Trophoblast cell (in vitro differentiated cells and primary cell): ENCODE results near the gene APPL2. TPM values are rescaled to one million over a fixed set of nuclear protein-coding genes. Genes with fewer than 3 reads are reported as not detected.

ENCODE experiments used
- DNase-seq, 2 donors: peaks; one replicate each; pipeline ENCODE4 v3.0.0-alpha.2; 2016
- H2AFZ ChIP-seq: 2 replicates; pipeline ENCODE4 v1.6.1; 2013; ENCODE audit warnings: low read length, moderate library complexity, mild to moderate bottlenecking; ENCODE audit not compliant: insufficient read depth, poor library complexity
- H2AK5ac ChIP-seq: 2 replicates; pipeline ENCODE4 v1.6.1; 2013; ENCODE audit warnings: mild to moderate bottlenecking, low read length
- H2BK120ac ChIP-seq: 2 replicates; pipeline ENCODE4 v1.6.1; 2013; ENCODE audit warnings: low read length, mild to moderate bottlenecking, moderate library complexity; ENCODE audit not compliant: insufficient read depth, poor library complexity
- H2BK12ac ChIP-seq: 2 replicates; pipeline ENCODE4 v1.6.1; 2013; ENCODE audit warnings: mild to moderate bottlenecking, low read length, moderate library complexity
- H2BK5ac ChIP-seq: 2 replicates; pipeline ENCODE4 v1.6.1; 2013; ENCODE audit warnings: low read length, low read depth, moderate library complexity, mild to moderate bottlenecking; ENCODE audit not compliant: poor library complexity
- H3K14ac ChIP-seq: 2 replicates; pipeline ENCODE4 v1.6.1; 2013; ENCODE audit warnings: mild to moderate bottlenecking, low read length
- H3K18ac ChIP-seq: 2 replicates; pipeline ENCODE4 v1.6.1; 2013; ENCODE audit warnings: mild to moderate bottlenecking, low read length
- H3K23ac ChIP-seq: 2 replicates; pipeline ENCODE4 v1.6.1; 2013; ENCODE audit warnings: low read length
- H3K27ac ChIP-seq: 2 replicates; pipeline ENCODE4 v1.5.1; 2013; ENCODE audit warnings: low read depth, mild to moderate bottlenecking, inconsistent platforms, low read length, moderate library complexity
- H3K27me3 ChIP-seq: 2 replicates; pipeline ENCODE4 v1.6.1; 2013; ENCODE audit warnings: inconsistent platforms, mild to moderate bottlenecking, low read length, moderate library complexity; ENCODE audit not compliant: insufficient read depth
- H3K36me3 ChIP-seq, 2 experiments: 1 replicate in 1 of 2; 2 replicates in 1 of 2; pipeline ENCODE4 v1.6.1; 2013; ENCODE audit warnings: low read length in 2 of 2, mild to moderate bottlenecking in 2 of 2, moderate library complexity in 1 of 2; ENCODE audit not compliant: insufficient read depth in 2 of 2, control insufficient read depth in 1 of 2
- H3K4ac ChIP-seq: 2 replicates; pipeline ENCODE4 v1.6.1; 2013; ENCODE audit warnings: low read depth, mild to moderate bottlenecking, low read length, moderate library complexity
- H3K4me1 ChIP-seq, 2 experiments: 1 replicate in 1 of 2; 2 replicates in 1 of 2; pipeline ENCODE4 v1.6.1; 2013; ENCODE audit warnings: low read length in 2 of 2, mild to moderate bottlenecking in 2 of 2, moderate library complexity in 1 of 2; ENCODE audit not compliant: insufficient read depth in 2 of 2, control insufficient read depth in 1 of 2
- H3K4me2 ChIP-seq: 2 replicates; pipeline ENCODE4 v1.6.1; 2013; ENCODE audit warnings: inconsistent platforms, mild to moderate bottlenecking, low read length, moderate library complexity
- H3K4me3 ChIP-seq: 2 replicates; pipeline ENCODE4 v1.5.1; 2013; ENCODE audit warnings: mild to moderate bottlenecking, low read depth, low read length, inconsistent platforms
- H3K79me1 ChIP-seq: one replicate; pipeline ENCODE4 v1.6.1; 2013; ENCODE audit warnings: low read length
- H3K79me2 ChIP-seq: 2 replicates; pipeline ENCODE4 v1.6.1; 2013; ENCODE audit warnings: low read length, mild to moderate bottlenecking; ENCODE audit not compliant: control insufficient read depth, insufficient read depth, poor library complexity
- H3K9ac ChIP-seq: 2 replicates; pipeline ENCODE4 v1.6.1; 2013; ENCODE audit warnings: mild to moderate bottlenecking, low read length
- H3K9me3 ChIP-seq: 2 replicates; pipeline ENCODE4 v1.6.1; 2013; ENCODE audit warnings: low read depth, mild to moderate bottlenecking, control low read depth, inconsistent platforms, low read length; ENCODE audit not compliant: insufficient read depth
- H4K12ac ChIP-seq: 2 replicates; pipeline ENCODE4 v1.6.1; 2013; ENCODE audit warnings: low read depth, mild to moderate bottlenecking, low read length, moderate library complexity
- H4K8ac ChIP-seq: 2 replicates; pipeline ENCODE4 v1.6.1; 2013; ENCODE audit warnings: low read depth, mild to moderate bottlenecking, low read length, moderate library complexity
- H4K91ac ChIP-seq: one replicate; pipeline ENCODE4 v1.6.1; 2013; ENCODE audit warnings: low read depth, mild to moderate bottlenecking, low read length, moderate library complexity
- WGBS: extraction: QIAGEN DNeasy Blood & Tissue Kit; methylation state at CpG from one replicate; pipeline ENCODE4 v1.1.7; 2013; ENCODE audit warnings: missing lambda C conversion rate; ENCODE audit not compliant: insufficient read length, insufficient coverage; ENCODE audit errors: extremely low coverage; 5-methylcytosine and 5-hydroxymethylcytosine counted together
- polyA plus RNA-seq: library from polyadenylated mRNA; stranded (reverse); fragments of 200-250 nt; gene quantifications from 2 replicates; pipeline ENCODE4 v1.2.3, GENCODE V29; 2013

APPL2 gene, protein sequence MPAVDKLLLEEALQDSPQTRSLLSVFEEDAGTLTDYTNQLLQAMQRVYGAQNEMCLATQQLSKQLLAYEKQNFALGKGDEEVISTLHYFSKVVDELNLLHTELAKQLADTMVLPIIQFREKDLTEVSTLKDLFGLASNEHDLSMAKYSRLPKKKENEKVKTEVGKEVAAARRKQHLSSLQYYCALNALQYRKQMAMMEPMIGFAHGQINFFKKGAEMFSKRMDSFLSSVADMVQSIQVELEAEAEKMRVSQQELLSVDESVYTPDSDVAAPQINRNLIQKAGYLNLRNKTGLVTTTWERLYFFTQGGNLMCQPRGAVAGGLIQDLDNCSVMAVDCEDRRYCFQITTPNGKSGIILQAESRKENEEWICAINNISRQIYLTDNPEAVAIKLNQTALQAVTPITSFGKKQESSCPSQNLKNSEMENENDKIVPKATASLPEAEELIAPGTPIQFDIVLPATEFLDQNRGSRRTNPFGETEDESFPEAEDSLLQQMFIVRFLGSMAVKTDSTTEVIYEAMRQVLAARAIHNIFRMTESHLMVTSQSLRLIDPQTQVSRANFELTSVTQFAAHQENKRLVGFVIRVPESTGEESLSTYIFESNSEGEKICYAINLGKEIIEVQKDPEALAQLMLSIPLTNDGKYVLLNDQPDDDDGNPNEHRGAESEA
- 16.8 and 18.0 TPM in 2 replicates for polyA plus RNA-seq

DNA sequence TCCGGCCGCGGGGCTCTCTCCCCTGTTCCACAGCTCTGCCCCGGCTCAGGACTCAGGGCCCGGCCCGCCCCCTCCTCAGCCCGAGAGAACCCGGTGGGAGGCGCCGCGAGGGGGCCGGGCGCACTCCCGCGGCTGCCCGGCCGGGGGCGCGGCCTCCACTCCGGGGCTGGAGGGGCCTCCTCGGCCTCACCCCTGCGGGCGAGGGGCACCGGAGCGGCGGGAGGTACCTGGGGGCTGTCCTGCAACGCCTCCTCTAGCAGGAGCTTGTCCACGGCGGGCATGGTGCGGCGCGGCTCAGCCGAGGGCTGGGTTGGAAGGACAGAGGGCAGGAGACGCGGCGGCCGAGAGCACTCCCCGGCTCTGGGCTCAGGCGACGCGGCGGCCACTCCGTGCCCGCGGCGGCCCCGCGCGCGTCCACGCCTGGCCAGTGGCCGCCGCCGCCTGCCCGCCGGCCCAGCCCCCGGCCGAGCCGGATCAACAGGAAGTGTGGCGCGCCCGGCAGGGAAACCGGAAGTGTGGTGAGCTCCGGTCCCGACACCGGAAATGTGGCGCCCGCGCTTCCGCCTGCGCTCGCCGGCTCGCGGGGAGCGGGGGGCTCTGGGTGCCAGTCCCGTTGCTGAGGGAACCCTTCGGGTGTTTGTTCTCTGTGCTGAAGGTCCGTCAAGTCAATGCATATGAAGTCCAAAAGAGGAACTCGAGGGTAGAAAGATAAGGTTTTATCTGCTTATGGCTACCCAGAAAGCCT is at the start of gene APPL2:
TSS of gene APPL2 (minus strand) at position 443 of the 745 bp plus-strand sequence. CDS start at position 281, 162 bp downstream.
- peak within 1 kb of the TSS; percentile 91 for H2BK5ac ChIP-seq
- peaks cover 2% of the 10 kb centered on the region for H3K79me2 ChIP-seq
- H2BK12ac ChIP-seq = no peak within 1 kb of the TSS
- H3K9ac ChIP-seq = peak within 1 kb of the TSS; percentile 99
- H3K9me3 ChIP-seq = no peaks in the 10 kb centered on the region
- peaks cover 7% of the 10 kb centered on the region for H3K79me1 ChIP-seq
- H3K27me3 ChIP-seq = no peaks in the 10 kb centered on the region
- peak within 1 kb of the TSS; percentile 92 for H3K14ac ChIP-seq
- no peaks in the 10 kb centered on the region for H3K36me3 ChIP-seq
- peak within 1 kb of the TSS; percentile 82 for H2AFZ ChIP-seq
- H2AK5ac ChIP-seq = no peak within 1 kb of the TSS
- no CpG with 5 or more reads among the region's 80 CpGs for WGBS
- no peaks in the 10 kb centered on the region for H3K4me1 ChIP-seq
- H4K8ac ChIP-seq = peak within 1 kb of the TSS; percentile 98
- peak within 1 kb of the TSS; percentile 86 for H2BK120ac ChIP-seq
- peak within 1 kb of the TSS; percentile 96 for H3K27ac ChIP-seq
- peak within 1 kb of the TSS; percentile 99 for H3K4me3 ChIP-seq
- peak within 1 kb of the TSS; percentile 86 for H3K4me2 ChIP-seq
- H4K91ac ChIP-seq = peak within 1 kb of the TSS; percentile 85
- peak within 1 kb of the TSS; percentile 93 for H4K12ac ChIP-seq
- H3K4ac ChIP-seq = no peak within 1 kb of the TSS
- H3K18ac ChIP-seq = peak within 1 kb of the TSS; percentile 92
- H3K23ac ChIP-seq = no peak within 1 kb of the TSS
- DNase-seq = peak; percentile 89 to 90

DNA sequence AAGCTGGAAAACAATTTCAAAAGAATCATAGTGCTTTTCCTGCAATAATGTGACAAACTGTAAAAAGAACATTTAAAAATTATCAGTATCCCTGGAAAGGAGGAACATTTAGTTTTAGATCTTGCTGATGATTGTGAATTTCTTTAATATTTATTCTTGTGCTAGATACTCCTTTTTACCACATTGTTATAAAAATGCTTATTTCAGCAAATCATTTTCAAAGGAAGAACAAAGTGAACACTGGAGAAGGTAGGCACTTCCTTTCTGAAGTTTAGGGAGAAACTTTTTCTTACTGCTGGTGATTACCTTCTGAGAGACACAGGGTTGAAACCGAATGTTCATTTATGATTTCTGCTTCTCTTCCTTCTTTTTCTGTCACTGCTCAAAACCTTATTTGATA is 49.4 kb upstream of the APPL2 start:
- H3K18ac ChIP-seq = no peak overlapping the region
- no peaks in the 10 kb centered on the region for H3K27me3 ChIP-seq
- H3K4me2 ChIP-seq = no peak overlapping the region
- H2AFZ ChIP-seq = no peak overlapping the region
- no peak overlapping the region for H3K14ac ChIP-seq
- H2BK120ac ChIP-seq = no peak overlapping the region
- H3K36me3 ChIP-seq = no peaks in the 10 kb centered on the region
- no peak overlapping the region for H3K4me3 ChIP-seq
- H3K79me1 ChIP-seq = no peaks in the 10 kb centered on the region
- H3K4ac ChIP-seq = no peak overlapping the region
- no peaks in the 10 kb centered on the region for H3K4me1 ChIP-seq
- no peak overlapping the region for H2BK5ac ChIP-seq
- no peaks in the 10 kb centered on the region for H3K79me2 ChIP-seq
- no peak overlapping the region for H2BK12ac ChIP-seq
- H4K91ac ChIP-seq = no peak overlapping the region
- no peak overlapping the region for H3K9ac ChIP-seq
- no peak overlapping the region for H4K8ac ChIP-seq
- DNase-seq = no peak
- peaks cover 2% of the 10 kb centered on the region for H3K9me3 ChIP-seq
- no peak overlapping the region for H3K27ac ChIP-seq
- H4K12ac ChIP-seq = no peak overlapping the region
- H2AK5ac ChIP-seq = no peak overlapping the region
- no peak overlapping the region for H3K23ac ChIP-seq
- no CpG with 5 or more reads among the region's 1 CpG for WGBS

DNA sequence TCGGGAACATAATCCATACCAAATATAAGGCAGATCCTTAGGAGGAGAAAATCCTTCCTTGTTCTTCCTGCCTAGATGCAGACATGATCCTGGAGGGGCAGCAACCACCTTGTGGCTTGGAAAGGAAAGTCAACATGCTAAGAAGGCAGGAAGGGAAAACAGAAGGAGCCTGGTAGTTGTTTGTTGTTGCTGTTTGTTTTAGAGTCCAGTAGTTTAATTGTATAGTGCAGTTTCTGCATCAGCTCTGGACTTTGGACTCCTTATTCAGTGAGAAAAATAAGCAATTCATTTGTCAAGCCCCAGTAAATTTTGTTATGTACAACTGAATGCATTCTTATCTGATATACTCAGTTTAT is 45.7 kb upstream of the APPL2 start:
- no peak overlapping the region for H3K23ac ChIP-seq
- H2AK5ac ChIP-seq = no peak overlapping the region
- H3K4me3 ChIP-seq = no peak overlapping the region
- H2BK5ac ChIP-seq = no peak overlapping the region
- no peak overlapping the region for H3K18ac ChIP-seq
- H3K79me2 ChIP-seq = no peaks in the 10 kb centered on the region
- H3K36me3 ChIP-seq = no peaks in the 10 kb centered on the region
- H3K27me3 ChIP-seq = no peaks in the 10 kb centered on the region
- H2AFZ ChIP-seq = no peak overlapping the region
- no peak overlapping the region for H2BK120ac ChIP-seq
- no peaks in the 10 kb centered on the region for H3K4me1 ChIP-seq
- no peak for DNase-seq
- no peak overlapping the region for H2BK12ac ChIP-seq
- H3K9me3 ChIP-seq = no peaks in the 10 kb centered on the region
- H4K12ac ChIP-seq = no peak overlapping the region
- H4K8ac ChIP-seq = no peak overlapping the region
- H3K27ac ChIP-seq = no peak overlapping the region
- H3K14ac ChIP-seq = no peak overlapping the region
- no peak overlapping the region for H3K4me2 ChIP-seq
- no peak overlapping the region for H3K4ac ChIP-seq
- no peaks in the 10 kb centered on the region for H3K79me1 ChIP-seq
- WGBS = no CpG with 5 or more reads among the region's 1 CpG
- H3K9ac ChIP-seq = no peak overlapping the region
- H4K91ac ChIP-seq = no peak overlapping the region

DNA sequence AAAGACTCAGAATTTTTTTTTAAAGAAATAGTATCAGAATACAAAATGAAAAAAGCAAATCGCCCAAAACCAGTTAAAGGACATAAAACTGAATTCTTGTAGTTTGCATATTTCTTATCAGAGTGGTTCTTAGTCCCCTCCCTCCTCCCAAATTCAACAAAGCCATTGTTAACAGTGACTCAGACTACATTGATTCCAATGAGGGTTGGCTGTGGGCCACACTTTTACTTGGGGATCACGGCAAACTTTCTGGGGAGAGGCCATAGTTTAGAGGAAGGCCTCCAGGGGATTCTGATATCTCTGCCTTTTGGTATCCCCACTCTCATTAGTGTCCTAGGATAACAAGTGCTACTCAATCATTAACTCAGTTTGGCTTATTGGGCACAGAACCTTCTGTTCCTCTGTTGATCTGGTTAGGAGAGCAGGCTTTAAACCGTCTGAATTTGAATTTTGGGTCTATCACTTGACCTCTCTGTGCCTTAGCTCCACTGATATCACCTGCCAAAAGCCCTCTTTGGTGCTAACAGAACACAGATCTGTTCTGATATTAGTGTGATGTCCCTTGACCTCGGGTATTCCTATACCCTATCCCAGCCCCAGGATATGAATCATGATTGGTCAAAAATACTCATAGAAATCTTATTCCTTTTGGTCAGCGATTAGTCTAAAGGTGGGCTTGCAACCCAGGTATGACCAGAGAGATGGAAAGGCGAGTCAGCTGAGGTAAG is 45.2 kb upstream of the APPL2 start:
- Histone ChIP-seq H2AFZ (no peak overlapping the region), H3K36me3 (no peaks in the 10 kb centered on the region), H2BK12ac (no peak overlapping the region), H3K4me2 (no peak overlapping the region), H2BK5ac (no peak overlapping the region), H4K8ac (no peak overlapping the region), H3K18ac (no peak overlapping the region), H3K9me3 (no peaks in the 10 kb centered on the region), H3K23ac (no peak overlapping the region), H3K9ac (no peak overlapping the region), H3K4me3 (no peak overlapping the region), H3K27ac (no peak overlapping the region), H3K79me1 (no peaks in the 10 kb centered on the region), H3K4me1 (no peaks in the 10 kb centered on the region), H4K91ac (no peak overlapping the region), H3K14ac (no peak overlapping the region), H4K12ac (no peak overlapping the region), H2AK5ac (no peak overlapping the region), H3K79me2 (no peaks in the 10 kb centered on the region), H3K27me3 (no peaks in the 10 kb centered on the region), H3K4ac (no peak overlapping the region), H2BK120ac (no peak overlapping the region)
- whole genome bisulfite sequencing = no CpG with 5 or more reads among the region's 6 CpGs
- no peak for DNase-seq
